A673 (cell line): ENCODE results near the gene PLEKHO2. TPM values are rescaled to one million over a fixed set of nuclear protein-coding genes. Genes with fewer than 3 reads are reported as not detected.

Source experiments
- BruUV-seq: library from RNA; stranded (reverse); fragments of 400-500 nt; replicated peaks from 2 replicates; lab custom pipeline; 2021; lab: Mats Ljungman, UMichigan
- CTCF ChIA-PET: fragments of 300-600 bp; sonication (Branson Sonifier 250); formaldehyde crosslinking; loops from one replicate; lab custom pipeline; 2022; ENCODE audit warnings: antibody characterized with exemption; lab: Charles Lee
- POLR2A ChIA-PET: fragments of 300-600 bp; sonication (Branson Sonifier 250); formaldehyde crosslinking; loops from one replicate; lab custom pipeline; 2022; ENCODE audit warnings: antibody characterized with exemption; ENCODE audit not compliant: low non-redundant PET; lab: Charles Lee
- DNase-seq: peaks from one replicate; pipeline ENCODE4 v3.0.0-alpha.2; 2015; ENCODE audit warnings: low spot score
- H3K27ac ChIP-seq: fragments of 200-600 bp; sonication (generic); 2 replicates; pipeline ENCODE4 v1.5.1; 2016; ENCODE audit warnings: mixed run types, low read depth, mild to moderate bottlenecking, mixed read lengths, antibody characterized with exemption, low read length; ENCODE audit not compliant: poor library complexity, severe bottlenecking
- H3K27me3 ChIP-seq: fragments of 200-600 bp; sonication (generic); replicated peaks from 2 replicates; pipeline ENCODE4 v1.6.1; 2017; ENCODE audit warnings: mixed run types, low read depth, mild to moderate bottlenecking, mixed read lengths, antibody characterized with exemption, low read length; ENCODE audit not compliant: insufficient read depth, poor library complexity
- H3K36me3 ChIP-seq: fragments of 200-600 bp; sonication (generic); 2 replicates; pipeline ENCODE4 v1.6.1; 2016; ENCODE audit warnings: mixed run types, mild to moderate bottlenecking, mixed read lengths, antibody characterized with exemption, low read length; ENCODE audit not compliant: insufficient read depth, poor library complexity, severe bottlenecking
- H3K4me1 ChIP-seq: fragments of 200-600 bp; sonication (generic); 2 replicates; pipeline ENCODE4 v1.6.1; 2017; ENCODE audit warnings: mixed run types, mild to moderate bottlenecking, mixed read lengths, antibody characterized with exemption, low read length; ENCODE audit not compliant: insufficient read depth, poor library complexity, severe bottlenecking
- H3K4me3 ChIP-seq: fragments of 200-600 bp; sonication (generic); 2 replicates; pipeline ENCODE4 v1.5.1; 2016; ENCODE audit warnings: low read depth, mixed run types, mild to moderate bottlenecking, mixed read lengths, low read length; ENCODE audit not compliant: poor library complexity, severe bottlenecking
- H3K9me3 ChIP-seq: fragments of 200-600 bp; sonication (generic); 2 replicates; pipeline ENCODE4 v1.6.1; 2016; ENCODE audit warnings: mixed run types, low read depth, mild to moderate bottlenecking, mixed read lengths, antibody characterized with exemption, low read length; ENCODE audit not compliant: poor library complexity, severe bottlenecking
- EZH2 ChIP-seq: fragments of 200-600 bp; sonication (generic); IDR thresholded peaks from 2 replicates; pipeline ENCODE4 v1.6.1; 2017; ENCODE audit warnings: borderline replicate concordance, low read depth, mild to moderate bottlenecking, mixed read lengths, antibody characterized with exemption, low read length; ENCODE audit not compliant: poor library complexity, severe bottlenecking
- intact Hi-C: fragments of 100-400 bp; cut with micrococcal nuclease; formaldehyde crosslinking; loops from one replicate; pipeline ENCODE4 v1.10.0; 2022; ENCODE audit not compliant: unreplicated experiment
- total RNA-seq: library from RNA; stranded (reverse); gene quantifications from 2 replicates; pipeline ENCODE4 v1.2.3, GENCODE V29; 2021
- TF ChIP-seq, protein P1 (sequence below): fragments of 300-800, 200-600 bp; sonication (generic); conservative IDR thresholded peaks from 2 replicates; pipeline ENCODE4 v1.5.1; 2017; ENCODE audit warnings: low read depth, mild to moderate bottlenecking, antibody characterized with exemption, low read length, moderate library complexity, mixed read lengths

Gene PLEKHO2
- total RNA-seq, 1 experiment from 2014 or later = 8.9 TPM

DNA sequence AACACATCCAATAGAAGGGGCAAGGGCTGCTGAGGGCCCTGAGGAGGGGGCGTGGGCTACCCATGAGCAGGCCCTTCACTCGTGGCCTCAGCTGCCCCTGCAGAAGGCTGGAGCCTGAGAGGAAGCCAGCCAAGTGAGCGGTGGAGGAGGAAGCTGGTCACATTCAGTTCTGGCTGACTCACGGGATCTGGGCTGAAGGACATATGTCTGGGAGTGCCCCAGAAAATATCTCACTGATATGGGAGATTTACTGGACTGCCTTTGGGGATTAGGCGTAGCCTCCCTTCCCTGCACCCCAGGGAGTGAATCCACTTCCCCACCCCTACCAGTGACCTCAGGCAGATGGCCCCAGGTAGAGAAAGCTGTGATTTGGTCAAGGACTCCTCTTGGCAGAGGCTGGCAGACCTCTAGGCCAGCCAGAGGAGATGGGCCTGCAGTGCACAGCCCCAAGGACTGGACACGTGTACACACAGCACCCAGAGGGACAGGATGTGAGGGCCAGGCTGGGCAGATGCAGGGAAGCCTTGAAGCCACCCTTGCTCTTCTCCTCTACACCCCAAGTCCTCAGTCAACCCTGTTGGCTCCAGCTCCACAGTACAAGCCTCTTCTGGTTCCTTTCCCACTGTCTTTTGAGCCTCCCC lies 55.8 kb downstream of the PLEKHO2 start:
- Histone ChIP-seq H3K9me3 (peaks cover 3% of the 10 kb centered on the region), H3K4me3 (no peak overlapping the region), H3K27me3 (no peaks in the 10 kb centered on the region), H3K27ac (no peak overlapping the region), H3K4me1 (peaks cover 23% of the 10 kb centered on the region), H3K36me3 (no peaks in the 10 kb centered on the region)
- BruUV-seq = no TSS peak
- ChIA-PET CTCF (no interaction called here), POLR2A (no interaction called here)
- DNase-seq = no peak
- TF ChIP-seq, protein P1, sequence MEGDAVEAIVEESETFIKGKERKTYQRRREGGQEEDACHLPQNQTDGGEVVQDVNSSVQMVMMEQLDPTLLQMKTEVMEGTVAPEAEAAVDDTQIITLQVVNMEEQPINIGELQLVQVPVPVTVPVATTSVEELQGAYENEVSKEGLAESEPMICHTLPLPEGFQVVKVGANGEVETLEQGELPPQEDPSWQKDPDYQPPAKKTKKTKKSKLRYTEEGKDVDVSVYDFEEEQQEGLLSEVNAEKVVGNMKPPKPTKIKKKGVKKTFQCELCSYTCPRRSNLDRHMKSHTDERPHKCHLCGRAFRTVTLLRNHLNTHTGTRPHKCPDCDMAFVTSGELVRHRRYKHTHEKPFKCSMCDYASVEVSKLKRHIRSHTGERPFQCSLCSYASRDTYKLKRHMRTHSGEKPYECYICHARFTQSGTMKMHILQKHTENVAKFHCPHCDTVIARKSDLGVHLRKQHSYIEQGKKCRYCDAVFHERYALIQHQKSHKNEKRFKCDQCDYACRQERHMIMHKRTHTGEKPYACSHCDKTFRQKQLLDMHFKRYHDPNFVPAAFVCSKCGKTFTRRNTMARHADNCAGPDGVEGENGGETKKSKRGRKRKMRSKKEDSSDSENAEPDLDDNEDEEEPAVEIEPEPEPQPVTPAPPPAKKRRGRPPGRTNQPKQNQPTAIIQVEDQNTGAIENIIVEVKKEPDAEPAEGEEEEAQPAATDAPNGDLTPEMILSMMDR = no peak
- no peak for TF ChIP-seq EZH2
- intact Hi-C loops = no loop called here

DNA sequence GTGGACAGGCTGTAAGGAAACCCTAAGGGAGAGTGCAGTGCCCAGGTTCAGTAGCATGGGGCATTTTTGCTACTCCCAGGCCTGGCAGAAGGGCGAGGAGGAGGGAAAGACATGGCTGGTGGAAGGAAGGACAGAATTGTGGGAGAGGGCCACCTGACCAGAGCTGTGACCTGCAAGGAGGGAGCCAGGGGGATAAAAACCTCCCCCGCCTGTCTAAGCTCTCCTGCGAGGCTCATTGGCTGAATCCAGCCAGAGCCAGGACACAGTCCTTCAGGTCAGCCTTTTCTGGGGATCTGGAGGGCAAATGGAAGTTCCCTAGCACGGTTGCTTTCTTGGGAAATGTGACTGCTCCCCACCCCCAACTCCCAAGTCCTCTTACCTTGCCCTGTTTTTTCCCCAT lies 56.7 kb downstream of the PLEKHO2 start:
- POLR2A ChIA-PET = no interaction called here
- H3K4me1 ChIP-seq = peaks cover 15% of the 10 kb centered on the region
- CTCF ChIA-PET = no interaction called here
- peaks cover 3% of the 10 kb centered on the region for H3K9me3 ChIP-seq
- no peaks in the 10 kb centered on the region for H3K36me3 ChIP-seq
- no peak overlapping the region for H3K4me3 ChIP-seq
- intact Hi-C loops = no loop called here
- H3K27me3 ChIP-seq = no peaks in the 10 kb centered on the region
- DNase-seq = no peak
- BruUV-seq = no TSS peak
- no peak overlapping the region for H3K27ac ChIP-seq
- TF ChIP-seq, protein P1 = no peak
- no peak for TF ChIP-seq EZH2

DNA sequence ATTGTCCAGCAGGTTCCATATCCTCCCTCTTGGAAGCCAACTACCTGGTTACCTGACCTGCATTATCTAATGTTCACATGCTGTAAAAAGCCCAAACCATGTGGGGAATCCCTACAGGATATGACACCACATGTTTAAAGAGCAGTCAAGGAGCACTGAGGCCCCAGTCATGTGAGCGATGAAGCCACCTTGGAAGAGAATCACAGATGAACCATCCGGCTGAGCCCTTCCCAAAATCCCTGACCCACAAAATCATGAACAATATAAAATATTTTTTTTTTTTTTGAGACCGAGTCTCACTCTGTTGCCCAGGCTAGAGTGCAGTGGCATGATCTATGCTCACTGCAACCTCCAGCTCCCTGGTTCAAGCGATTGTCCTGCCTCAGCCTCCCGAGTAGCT lies 59.4 kb downstream of the PLEKHO2 start:
- no peak overlapping the region for H3K27ac ChIP-seq
- H3K4me1 ChIP-seq = no peaks in the 10 kb centered on the region
- peaks cover 3% of the 10 kb centered on the region for H3K9me3 ChIP-seq
- no peak overlapping the region for H3K4me3 ChIP-seq
- H3K36me3 ChIP-seq = no peaks in the 10 kb centered on the region
- no peak for DNase-seq
- no TSS peak for BruUV-seq
- H3K27me3 ChIP-seq = no peaks in the 10 kb centered on the region
- no peak for TF ChIP-seq EZH2
- TF ChIP-seq, protein P1 = no peak
- intact Hi-C loops = no loop called here
- ChIA-PET POLR2A (no interaction called here), CTCF (no interaction called here)
